A673 (cell line): Measurements from ENCODE around the gene HEATR9. TPM values are rescaled to one million over a fixed set of nuclear protein-coding genes. Genes with fewer than 3 reads are reported as not detected.

ENCODE experiments used
- BruUV-seq: library from RNA; stranded (reverse); fragments of 400-500 nt; replicated peaks from 2 replicates; lab custom pipeline; 2021; lab: Mats Ljungman, UMichigan
- CTCF ChIA-PET: fragments of 300-600 bp; sonication (Branson Sonifier 250); formaldehyde crosslinking; loops from one replicate; lab custom pipeline; 2022; ENCODE audit warnings: antibody characterized with exemption; lab: Charles Lee
- POLR2A ChIA-PET: fragments of 300-600 bp; sonication (Branson Sonifier 250); formaldehyde crosslinking; loops from one replicate; lab custom pipeline; 2022; ENCODE audit warnings: antibody characterized with exemption; ENCODE audit not compliant: low non-redundant PET; lab: Charles Lee
- DNase-seq: peaks from one replicate; pipeline ENCODE4 v3.0.0-alpha.2; 2015; ENCODE audit warnings: low spot score
- H3K27ac ChIP-seq: fragments of 200-600 bp; sonication (generic); 2 replicates; pipeline ENCODE4 v1.5.1; 2016; ENCODE audit warnings: mixed run types, low read depth, mild to moderate bottlenecking, mixed read lengths, antibody characterized with exemption, low read length; ENCODE audit not compliant: poor library complexity, severe bottlenecking
- H3K27me3 ChIP-seq: fragments of 200-600 bp; sonication (generic); replicated peaks from 2 replicates; pipeline ENCODE4 v1.6.1; 2017; ENCODE audit warnings: mixed run types, low read depth, mild to moderate bottlenecking, mixed read lengths, antibody characterized with exemption, low read length; ENCODE audit not compliant: insufficient read depth, poor library complexity
- H3K36me3 ChIP-seq: fragments of 200-600 bp; sonication (generic); 2 replicates; pipeline ENCODE4 v1.6.1; 2016; ENCODE audit warnings: mixed run types, mild to moderate bottlenecking, mixed read lengths, antibody characterized with exemption, low read length; ENCODE audit not compliant: insufficient read depth, poor library complexity, severe bottlenecking
- H3K4me1 ChIP-seq: fragments of 200-600 bp; sonication (generic); 2 replicates; pipeline ENCODE4 v1.6.1; 2017; ENCODE audit warnings: mixed run types, mild to moderate bottlenecking, mixed read lengths, antibody characterized with exemption, low read length; ENCODE audit not compliant: insufficient read depth, poor library complexity, severe bottlenecking
- H3K4me3 ChIP-seq: fragments of 200-600 bp; sonication (generic); 2 replicates; pipeline ENCODE4 v1.5.1; 2016; ENCODE audit warnings: low read depth, mixed run types, mild to moderate bottlenecking, mixed read lengths, low read length; ENCODE audit not compliant: poor library complexity, severe bottlenecking
- H3K9me3 ChIP-seq: fragments of 200-600 bp; sonication (generic); 2 replicates; pipeline ENCODE4 v1.6.1; 2016; ENCODE audit warnings: mixed run types, low read depth, mild to moderate bottlenecking, mixed read lengths, antibody characterized with exemption, low read length; ENCODE audit not compliant: poor library complexity, severe bottlenecking
- EZH2 ChIP-seq: fragments of 200-600 bp; sonication (generic); IDR thresholded peaks from 2 replicates; pipeline ENCODE4 v1.6.1; 2017; ENCODE audit warnings: borderline replicate concordance, low read depth, mild to moderate bottlenecking, mixed read lengths, antibody characterized with exemption, low read length; ENCODE audit not compliant: poor library complexity, severe bottlenecking
- intact Hi-C: fragments of 100-400 bp; cut with micrococcal nuclease; formaldehyde crosslinking; loops from one replicate; pipeline ENCODE4 v1.10.0; 2022; ENCODE audit not compliant: unreplicated experiment
- total RNA-seq: library from RNA; stranded (reverse); gene quantifications from 2 replicates; pipeline ENCODE4 v1.2.3, GENCODE V29; 2021
- TF ChIP-seq, protein P1 (sequence below): fragments of 300-800, 200-600 bp; sonication (generic); conservative IDR thresholded peaks from 2 replicates; pipeline ENCODE4 v1.5.1; 2017; ENCODE audit warnings: low read depth, mild to moderate bottlenecking, antibody characterized with exemption, low read length, moderate library complexity, mixed read lengths

Gene HEATR9
- total RNA-seq, 1 experiment from 2014 or later = not detected

DNA sequence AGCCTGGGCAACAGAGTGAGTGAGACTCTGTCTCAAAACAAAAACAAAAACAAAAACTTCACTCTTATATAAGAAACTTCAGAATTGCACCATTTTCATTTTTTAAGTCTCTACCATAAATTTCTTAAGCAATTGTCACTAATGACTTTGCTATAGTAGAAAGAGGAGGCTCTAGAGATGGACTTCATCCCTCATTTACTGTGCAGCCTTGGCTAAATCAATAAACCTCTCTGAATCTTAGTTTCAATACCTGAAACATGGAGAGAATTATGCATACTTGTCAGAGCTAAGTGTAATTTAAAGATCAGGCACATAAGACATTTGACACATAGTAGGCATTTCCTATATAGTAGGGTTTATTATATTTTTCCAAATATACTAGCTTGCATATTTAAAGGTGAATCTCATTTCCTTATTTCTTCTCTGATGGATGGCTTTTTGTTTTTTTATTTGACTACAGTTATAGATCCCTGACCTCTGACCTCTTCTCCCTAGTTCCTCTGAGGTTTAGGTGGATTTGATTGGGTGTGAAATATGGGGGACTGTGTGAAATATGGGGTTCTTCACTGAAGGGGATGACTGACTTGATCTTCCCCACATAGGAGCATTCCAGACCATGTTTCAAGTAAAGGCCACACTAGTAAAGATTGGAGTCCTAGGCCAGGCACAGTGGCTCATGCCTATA lies 8.8 kb upstream of the HEATR9 start:
- no peaks in the 10 kb centered on the region for H3K27me3 ChIP-seq
- intact Hi-C loops = no loop called here
- BruUV-seq = no TSS peak
- no peak overlapping the region for H3K4me3 ChIP-seq
- ChIA-PET POLR2A (no interaction called here), CTCF (no interaction called here)
- H3K36me3 ChIP-seq = no peaks in the 10 kb centered on the region
- H3K4me1 ChIP-seq = no peaks in the 10 kb centered on the region
- TF ChIP-seq EZH2 = no peak
- TF ChIP-seq, protein P1, sequence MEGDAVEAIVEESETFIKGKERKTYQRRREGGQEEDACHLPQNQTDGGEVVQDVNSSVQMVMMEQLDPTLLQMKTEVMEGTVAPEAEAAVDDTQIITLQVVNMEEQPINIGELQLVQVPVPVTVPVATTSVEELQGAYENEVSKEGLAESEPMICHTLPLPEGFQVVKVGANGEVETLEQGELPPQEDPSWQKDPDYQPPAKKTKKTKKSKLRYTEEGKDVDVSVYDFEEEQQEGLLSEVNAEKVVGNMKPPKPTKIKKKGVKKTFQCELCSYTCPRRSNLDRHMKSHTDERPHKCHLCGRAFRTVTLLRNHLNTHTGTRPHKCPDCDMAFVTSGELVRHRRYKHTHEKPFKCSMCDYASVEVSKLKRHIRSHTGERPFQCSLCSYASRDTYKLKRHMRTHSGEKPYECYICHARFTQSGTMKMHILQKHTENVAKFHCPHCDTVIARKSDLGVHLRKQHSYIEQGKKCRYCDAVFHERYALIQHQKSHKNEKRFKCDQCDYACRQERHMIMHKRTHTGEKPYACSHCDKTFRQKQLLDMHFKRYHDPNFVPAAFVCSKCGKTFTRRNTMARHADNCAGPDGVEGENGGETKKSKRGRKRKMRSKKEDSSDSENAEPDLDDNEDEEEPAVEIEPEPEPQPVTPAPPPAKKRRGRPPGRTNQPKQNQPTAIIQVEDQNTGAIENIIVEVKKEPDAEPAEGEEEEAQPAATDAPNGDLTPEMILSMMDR = no peak
- H3K27ac ChIP-seq = no peak overlapping the region
- H3K9me3 ChIP-seq = no peaks in the 10 kb centered on the region
- DNase-seq = no peak

DNA sequence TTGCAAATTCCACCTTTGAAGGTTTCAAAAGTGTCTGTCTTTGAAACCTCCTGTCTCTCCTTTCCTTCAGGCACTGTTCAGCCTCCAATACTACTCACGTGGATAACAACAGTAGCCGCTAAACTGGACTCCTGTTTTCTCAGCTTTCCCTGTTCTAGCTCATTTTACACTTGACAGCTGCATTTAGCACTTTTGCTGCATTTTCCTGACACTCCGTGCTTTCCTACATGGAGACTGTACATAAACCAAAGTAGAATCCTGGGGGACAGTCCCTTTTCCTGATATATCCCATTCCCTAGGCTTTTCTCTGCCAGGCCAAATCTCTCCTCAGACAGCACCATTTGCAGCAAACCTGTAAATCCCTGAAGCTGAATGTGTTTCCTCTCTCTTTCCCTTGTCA lies 7.8 kb upstream of the HEATR9 start:
- Histone ChIP-seq H3K36me3 (no peaks in the 10 kb centered on the region), H3K9me3 (no peaks in the 10 kb centered on the region), H3K27me3 (no peaks in the 10 kb centered on the region), H3K27ac (no peak overlapping the region), H3K4me1 (no peaks in the 10 kb centered on the region), H3K4me3 (no peak overlapping the region)
- no TSS peak for BruUV-seq
- ChIA-PET CTCF (no interaction called here), POLR2A (no interaction called here)
- TF ChIP-seq, protein P1 = no peak
- no peak for TF ChIP-seq EZH2
- intact Hi-C loops = no loop called here
- no peak for DNase-seq

DNA sequence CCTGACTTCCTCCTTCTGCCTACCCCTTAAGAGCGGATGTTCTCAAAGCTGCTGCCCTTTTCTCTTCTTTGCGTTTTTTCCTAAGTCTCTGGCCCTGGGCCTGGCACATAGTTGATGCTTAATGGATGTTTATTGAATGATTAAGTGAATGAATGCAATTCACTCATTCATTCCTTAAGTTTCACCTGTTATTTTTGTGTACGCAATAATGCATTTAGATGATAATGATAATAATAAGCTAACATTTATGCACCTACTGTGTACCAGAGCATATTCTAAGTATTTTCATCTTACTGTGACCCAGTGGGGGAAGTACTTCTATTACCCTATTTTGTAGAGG lies 7.1 kb upstream of the HEATR9 start:
- Histone ChIP-seq H3K4me1 (no peaks in the 10 kb centered on the region), H3K4me3 (no peak overlapping the region), H3K27me3 (no peaks in the 10 kb centered on the region), H3K9me3 (no peaks in the 10 kb centered on the region), H3K27ac (no peak overlapping the region), H3K36me3 (no peaks in the 10 kb centered on the region)
- POLR2A ChIA-PET = no interaction called here
- intact Hi-C loops = no loop called here
- CTCF ChIA-PET = no interaction called here
- BruUV-seq = no TSS peak
- no peak for DNase-seq
- TF ChIP-seq EZH2 = no peak
- TF ChIP-seq, protein P1 = no peak
